Stimulated activated CD4-positive, alpha-beta T cell treated with anti-CD3 and anti-CD28 coated beads, Interleukin-15, amount 100 ng/mL, for 1 hour (primary cell): ENCODE results near the gene FEM1B.

ENCODE experiments used
- DNase-seq, 2 donors: peaks; one replicate each; pipeline ENCODE4 v3.0.0-alpha.2; 2020; ENCODE audit warnings: low read depth in 1 of 2, low spot score in 1 of 2

FEM1B gene

GRCh38 chr15:68305420-68305871, 27.9 kb downstream of the FEM1B start:
- DNase-seq: no peak

- no peak for DNase-seq
Measured at GRCh38 chr15:68307131-68307928, 29.8 kb downstream of the FEM1B start.

GRCh38 chr15:68309024-68309423, 31.5 kb downstream of the FEM1B start:
- no peak for DNase-seq

GRCh38 chr15:68310178-68310803, 32.7 kb downstream of the FEM1B start:
- DNase-seq: no peak

GRCh38 chr15:68310804-68311463, 33.4 kb downstream of the FEM1B start:
- DNase-seq: no peak

GRCh38 chr15:68311464-68311835, 33.9 kb downstream of the FEM1B start:
- no peak for DNase-seq

- DNase-seq: no peak
Measured at GRCh38 chr15:68311859-68312557, 34.5 kb downstream of the FEM1B start.

- no peak for DNase-seq
Measured at GRCh38 chr15:68312701-68313204, 35.2 kb downstream of the FEM1B start.

GRCh38 chr15:68313501-68314410, 36.2 kb downstream of the FEM1B start:
- DNase-seq: no peak

- no peak for DNase-seq
Measured at GRCh38 chr15:68314563-68314962, 37.0 kb downstream of the FEM1B start.

- DNase-seq: no peak
Measured at GRCh38 chr15:68315035-68315434, 37.5 kb downstream of the FEM1B start.

- DNase-seq: no peak
Measured at GRCh38 chr15:68315495-68316031, 38.0 kb downstream of the FEM1B start.

- DNase-seq: no peak
Measured at GRCh38 chr15:68316061-68316804, 38.7 kb downstream of the FEM1B start.

GRCh38 chr15:68317281-68318007, 39.9 kb downstream of the FEM1B start:
- no peak for DNase-seq

- no peak for DNase-seq
Measured at GRCh38 chr15:68318008-68318835, 40.7 kb downstream of the FEM1B start.

GRCh38 chr15:68318931-68319909, 41.7 kb downstream of the FEM1B start:
- DNase-seq: no peak

GRCh38 chr15:68319997-68320396, 42.5 kb downstream of the FEM1B start:
- DNase-seq: no peak
